LHCN-M2 (cell line): Measurements from ENCODE around the gene PDE6B. TPM values are rescaled to one million over a fixed set of nuclear protein-coding genes. Genes with fewer than 3 reads are reported as not detected.
"Not testable (repeated sequence)": the region's sequence is repeated elsewhere in the genome, so short reads cannot be mapped to it uniquely, and the experiment has no call there.

Experiments used
- DNase-seq: peaks from one replicate; pipeline ENCODE4 v3.0.0-alpha.2; 2012; ENCODE audit warnings: low read depth
- total RNA-seq: library from RNA; depleted of rRNA; stranded (reverse); fragments of >200 nt; gene quantifications from 2 replicates; pipeline ENCODE4 v1.2.3, GENCODE V29; 2014

The PDE6B gene
- total RNA-seq, 1 experiment from 2014 or later, result 0.29 TPM

DNA sequence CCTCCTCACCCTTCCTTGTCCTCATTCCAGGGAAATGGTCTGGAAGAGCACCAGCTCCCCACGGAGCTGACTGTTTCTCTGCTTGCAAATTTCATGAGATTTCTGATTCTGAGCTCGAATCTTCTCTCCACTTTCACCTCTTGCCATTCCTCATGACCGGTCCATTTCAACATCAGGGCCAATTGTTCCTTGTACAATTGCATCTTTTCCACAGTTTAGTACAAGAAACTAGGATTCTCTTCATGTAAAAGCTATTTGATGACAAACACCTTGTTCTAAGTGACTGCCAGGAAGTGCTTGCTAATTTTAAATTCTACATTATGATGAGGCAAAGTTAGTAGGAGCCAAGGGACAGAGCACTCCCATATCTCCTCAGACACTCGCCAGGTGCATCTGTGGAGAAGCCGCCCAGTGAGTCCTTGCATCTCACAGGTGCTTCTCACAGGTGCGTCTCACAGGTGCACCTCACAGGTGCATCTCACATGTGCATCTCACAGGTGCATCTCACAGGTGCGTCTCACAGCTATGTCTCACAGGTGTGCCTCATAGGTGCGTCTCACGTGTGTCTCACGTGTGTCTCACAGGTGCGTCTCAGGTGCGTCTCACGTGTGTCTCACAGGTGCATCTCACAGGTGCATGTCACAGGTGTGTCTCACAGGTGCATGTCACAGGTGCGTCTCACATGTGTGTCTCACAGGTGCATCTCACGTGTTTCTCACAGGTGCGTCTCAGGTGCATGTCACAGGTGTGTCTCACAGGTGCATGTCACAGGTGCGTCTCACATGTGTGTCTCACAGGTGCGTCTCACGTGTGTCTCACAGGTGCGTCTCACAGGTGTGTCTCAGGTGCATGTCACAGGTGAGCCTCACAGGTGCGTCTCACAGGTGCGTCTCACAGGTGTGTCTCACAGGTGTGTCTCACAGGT lies 3.0 kb upstream of the PDE6B start:
- DNase-seq, result no peak

DNA sequence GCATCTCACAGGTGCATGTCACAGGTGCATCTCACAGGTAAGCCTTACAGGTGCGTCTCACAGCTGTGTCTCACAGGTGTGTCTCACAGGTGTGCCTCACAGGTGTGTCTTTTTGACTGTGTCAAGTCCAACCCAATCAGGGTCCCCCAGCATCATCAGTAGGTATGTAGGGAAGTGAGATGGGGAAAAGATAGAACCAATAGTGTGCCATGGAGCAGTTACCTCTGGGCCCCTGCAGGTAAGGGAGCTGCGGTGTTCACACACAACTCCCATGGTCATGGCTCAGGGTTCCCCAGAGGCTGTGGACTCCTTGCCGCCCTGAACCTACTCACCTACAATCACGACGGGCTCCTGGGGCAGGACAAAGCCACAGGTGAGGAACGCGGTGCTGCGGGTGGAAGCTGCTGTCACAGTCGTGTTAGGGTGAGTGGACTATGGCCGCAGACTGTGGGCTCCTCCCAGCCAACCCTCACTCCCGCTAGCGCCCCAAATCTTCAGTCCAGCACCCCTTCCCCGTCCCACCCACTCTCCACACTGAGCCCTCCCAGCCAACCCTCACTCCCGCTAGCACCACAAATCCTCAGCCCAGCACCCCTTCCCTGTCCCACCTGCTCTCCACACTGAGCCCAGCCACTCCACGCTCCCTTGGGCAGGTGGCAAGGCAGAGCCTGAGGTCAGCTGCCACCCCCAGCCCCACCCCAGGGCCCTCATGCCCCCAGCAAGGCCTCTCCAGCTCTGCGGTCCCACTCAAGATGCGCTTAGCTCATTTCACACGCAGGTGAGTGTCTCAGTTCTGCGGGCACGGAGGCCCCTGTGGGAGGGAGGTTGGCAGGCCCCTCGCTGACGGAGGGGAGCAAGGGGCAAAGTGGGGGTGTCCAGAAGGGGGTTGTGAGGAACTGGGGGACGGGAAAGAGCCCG lies 2.1 kb upstream of the PDE6B start:
- no peak for DNase-seq

DNA sequence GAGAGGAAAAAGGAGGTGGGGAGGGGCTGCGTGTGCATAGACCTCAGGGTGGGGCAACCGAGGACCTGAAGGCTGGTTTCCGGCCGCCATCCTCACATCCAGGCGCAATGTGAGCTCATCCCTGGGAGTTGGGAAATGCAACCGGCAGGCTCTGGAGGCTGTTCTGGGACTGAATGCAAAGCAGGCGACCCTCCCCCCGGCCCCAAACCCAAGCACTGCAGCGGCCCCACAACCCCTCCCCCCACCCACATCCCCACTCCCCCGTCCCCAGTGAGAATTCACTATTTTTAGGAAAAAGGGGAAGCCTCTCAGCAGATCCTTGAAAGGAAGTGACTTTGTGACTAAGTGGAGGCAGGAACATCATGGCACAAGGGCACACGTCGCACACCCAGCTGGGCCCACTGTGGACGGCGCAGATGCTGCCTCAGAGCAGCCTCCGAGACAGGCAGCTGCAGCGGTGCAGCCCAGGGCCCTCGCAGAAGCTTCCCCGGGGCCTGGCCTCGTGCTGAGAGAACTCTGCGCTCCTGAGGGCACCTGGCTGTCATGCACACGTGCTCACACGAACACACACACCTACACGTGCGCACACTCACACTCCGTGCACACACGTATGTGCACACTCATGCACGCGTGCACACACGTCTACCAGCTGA lies 1.3 kb upstream of the PDE6B start:
- no peak for DNase-seq

DNA sequence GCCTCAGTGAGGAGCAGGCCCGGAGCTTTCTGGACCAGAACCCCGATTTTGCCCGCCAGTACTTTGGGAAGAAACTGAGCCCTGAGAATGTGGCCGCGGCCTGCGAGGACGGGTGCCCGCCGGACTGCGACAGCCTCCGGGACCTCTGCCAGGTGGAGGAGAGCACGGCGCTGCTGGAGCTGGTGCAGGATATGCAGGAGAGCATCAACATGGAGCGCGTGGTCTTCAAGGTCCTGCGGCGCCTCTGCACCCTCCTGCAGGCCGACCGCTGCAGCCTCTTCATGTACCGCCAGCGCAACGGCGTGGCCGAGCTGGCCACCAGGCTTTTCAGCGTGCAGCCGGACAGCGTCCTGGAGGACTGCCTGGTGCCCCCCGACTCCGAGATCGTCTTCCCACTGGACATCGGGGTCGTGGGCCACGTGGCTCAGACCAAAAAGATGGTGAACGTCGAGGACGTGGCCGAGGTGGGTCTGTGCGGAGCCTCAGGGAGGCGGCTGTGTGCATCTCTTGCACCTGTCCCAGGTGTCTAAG lies 323 bp downstream of the PDE6B start:
- no peak for DNase-seq

DNA sequence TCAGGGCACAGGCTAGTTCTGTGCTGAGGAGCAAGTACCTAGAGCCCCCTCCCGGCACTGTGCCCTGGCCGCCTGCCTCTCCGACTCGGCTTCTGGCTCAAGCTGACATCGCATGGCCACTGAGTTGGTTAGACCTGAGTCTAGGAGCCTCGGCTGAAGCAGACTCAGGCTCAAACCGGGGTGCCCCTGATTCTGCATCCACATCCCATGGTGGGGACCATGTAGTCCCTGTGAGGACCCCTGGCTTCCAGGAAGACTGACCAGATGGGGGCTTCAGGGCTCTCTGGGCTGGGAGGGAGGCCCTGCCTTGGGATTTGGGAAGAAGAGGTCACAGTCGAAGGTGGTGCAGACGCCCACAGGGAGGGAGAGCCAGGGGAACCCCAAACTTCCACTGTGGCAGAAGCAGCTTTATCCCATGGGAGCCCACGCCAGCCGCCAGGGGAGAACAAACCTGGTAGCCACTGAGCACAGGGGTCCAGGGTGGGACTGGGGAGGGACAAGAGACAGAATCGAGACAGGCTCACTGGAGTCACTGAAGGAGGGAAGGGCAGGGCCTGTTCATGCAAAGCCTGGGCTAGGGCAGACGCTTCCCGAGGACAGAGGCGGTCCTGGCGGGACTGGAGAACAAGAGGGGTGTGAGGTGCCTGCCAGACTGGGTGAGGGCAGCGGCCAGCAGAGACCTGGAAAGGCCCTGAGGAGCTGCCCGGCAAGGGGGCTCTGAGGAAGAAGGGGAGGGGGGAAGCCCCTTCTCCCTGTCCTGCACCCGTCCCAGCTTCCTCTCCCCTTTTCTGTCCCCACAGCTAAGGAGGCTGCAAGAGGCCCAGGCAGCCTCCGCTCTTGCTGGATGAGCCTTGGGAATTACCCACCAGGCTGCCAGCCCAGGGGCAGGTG lies 1.1 kb downstream of the PDE6B start:
- no peak for DNase-seq

DNA sequence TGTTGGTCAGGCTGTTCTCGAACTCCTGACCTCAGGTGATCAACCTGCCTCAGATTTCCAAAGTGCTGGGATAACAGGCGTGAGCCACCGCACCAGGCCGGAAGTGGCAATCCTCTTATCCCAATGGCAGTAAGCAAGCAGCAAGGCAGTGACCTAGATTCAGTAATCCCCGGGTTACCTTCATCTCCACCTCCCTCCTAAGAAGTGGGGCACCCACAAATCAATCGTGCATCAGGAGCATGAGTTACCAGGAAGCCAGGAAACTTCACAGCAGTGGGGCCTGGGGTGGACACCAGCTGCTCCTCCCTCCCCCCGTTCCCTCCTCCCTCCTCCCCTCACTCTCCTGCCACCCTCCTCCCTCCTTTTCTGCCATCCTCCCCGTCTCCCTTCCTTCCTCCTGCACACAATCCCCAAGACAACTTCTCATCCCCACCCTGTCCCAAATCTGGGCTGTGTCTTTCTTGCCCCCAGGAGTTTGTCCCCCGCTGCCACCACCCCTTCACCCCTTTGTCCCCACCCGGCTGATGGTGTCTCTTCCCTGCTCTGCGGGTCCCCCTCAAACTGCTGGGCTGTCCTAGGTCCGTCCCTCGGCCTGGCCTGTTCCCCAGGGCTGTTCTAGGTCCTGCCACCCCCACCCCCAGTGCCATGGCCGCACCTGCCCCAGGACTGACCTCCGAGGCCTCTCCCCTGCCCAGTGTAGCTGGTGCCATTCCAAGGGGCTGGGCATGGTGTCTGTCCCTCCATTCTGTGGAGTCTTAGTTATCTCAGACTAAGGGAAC lies 2.2 kb downstream of the PDE6B start:
- no peak for DNase-seq

DNA sequence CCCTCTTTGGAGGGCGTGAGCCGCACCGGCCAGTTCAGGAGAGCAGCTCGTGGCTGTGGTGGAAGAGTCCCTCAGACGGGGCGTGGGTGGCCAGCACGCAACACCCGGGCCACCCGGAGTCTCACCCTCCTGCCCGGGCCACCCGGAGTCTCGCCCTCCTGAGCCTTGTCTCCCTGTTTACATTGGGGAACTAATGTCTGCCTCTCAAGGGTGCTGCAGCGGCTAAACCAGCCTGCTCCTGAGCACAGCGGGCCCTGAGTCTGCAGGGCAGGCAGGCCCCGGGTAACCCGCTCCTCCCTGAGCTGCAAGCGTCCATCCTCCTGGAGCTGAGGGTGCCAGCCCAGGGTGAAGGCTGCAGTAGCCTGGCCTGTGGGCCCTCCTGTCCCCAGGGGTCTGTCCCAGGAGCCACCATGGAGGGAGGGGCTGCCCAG lies 3.0 kb downstream of the PDE6B start:
- DNase-seq, result no peak

DNA sequence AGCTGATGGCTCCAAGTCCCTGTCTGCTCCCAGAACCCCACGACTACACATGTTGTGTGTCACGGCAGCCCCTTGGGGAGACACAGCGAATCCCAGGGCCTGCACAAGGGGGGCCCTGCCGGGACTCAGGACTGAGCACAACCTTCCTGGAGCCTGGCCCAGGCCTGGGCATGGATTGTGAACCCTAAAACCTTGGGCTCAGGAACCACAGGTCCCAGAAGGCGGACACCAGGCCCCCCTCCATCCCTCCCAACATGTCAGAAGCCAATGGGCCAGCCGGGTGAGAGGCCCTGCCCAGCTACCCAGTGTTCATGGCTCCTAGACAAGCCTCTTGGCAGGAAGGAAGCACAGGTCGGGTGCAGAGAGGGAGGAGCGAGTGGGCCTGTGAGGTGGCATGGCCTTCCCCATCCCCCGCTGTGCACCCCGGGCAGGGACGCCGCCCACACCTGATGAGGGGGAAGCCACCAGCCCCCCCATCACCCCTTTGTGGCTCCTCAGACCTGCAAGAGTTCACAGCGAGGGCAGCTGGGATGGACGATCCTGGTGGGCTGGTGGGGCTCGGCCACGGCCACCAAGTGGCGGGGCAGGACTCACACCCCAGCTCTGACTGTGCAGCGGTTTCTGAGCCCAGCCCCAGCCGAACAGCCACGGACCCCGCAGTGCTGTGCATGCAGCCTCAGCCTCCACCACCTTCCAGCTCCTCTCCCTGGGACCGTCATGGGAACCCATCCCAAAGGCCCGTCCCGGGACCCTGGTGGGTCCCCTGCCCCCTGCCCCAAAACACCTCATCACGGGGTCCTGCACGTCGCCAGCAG lies 3.7 kb downstream of the PDE6B start:
- DNase-seq, result no peak

DNA sequence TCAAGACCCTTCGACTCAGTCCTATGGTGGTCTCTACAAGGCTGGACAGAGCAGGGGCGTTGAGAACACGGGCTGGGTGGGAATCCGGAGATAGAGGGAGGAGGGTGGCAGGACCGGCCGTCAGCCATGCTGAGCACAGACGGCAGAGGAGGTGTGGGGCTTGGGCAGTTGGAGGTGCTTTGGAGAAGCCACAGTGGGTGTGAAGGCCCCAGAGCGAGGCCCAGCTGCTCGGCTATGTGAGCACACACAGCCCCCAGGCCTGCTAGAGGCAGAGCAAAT lies 4.2 kb downstream of the PDE6B start:
- no peak for DNase-seq

DNA sequence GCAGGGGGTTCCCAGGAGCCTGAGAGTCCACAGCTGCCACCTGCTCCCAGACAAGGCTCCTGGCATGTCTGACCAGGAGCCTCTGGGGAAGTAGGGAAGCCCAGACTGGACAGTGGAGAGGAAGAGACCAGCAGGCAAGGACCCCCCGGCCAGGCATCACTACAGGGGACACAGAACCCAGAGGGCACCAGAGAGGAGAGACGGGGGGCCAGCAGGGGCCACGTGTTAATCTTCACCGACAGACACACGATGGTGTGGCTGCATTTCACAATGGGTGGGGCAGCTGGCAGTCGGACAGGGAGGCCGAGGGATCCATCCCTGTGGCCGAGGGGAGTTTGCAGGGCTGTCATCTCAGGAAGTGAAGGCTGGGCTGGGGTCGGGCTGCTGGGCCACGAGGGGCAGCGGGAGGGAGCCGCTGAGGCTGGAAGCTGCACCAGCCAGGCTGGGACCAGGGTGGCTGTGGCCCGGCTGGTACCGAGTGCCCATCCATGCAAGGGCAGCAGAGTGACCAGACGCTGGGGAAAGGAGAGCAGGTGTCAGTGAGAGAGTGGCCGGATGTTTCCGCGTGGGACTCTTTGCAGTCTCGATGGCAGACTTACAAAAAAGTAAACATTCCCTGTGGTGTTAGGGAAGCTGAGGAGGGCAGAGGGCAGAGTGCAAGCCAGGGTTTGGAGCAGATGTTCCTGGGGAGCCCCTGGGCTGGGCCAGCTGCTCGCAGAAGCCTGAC lies 4.7 kb downstream of the PDE6B start:
- no peak for DNase-seq

DNA sequence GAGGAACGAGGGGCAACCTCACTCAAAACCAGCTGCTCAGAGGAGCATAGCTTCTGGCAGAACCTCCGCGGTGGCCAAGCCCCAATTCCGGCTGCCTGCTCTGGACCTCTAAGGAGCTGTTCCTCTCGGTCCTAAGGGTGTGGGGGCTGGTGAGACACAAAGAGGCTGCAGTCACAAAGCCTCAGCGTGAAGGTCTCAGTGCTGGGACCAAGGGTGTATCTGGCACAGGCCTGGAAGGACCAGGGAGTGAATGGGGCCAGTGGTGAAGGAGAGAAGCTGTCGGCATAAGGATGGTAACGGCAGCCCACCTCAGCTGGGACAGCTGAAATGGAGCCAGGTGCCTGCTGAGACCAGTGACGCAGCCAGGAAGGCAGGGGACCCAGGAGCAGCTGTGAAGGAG lies 5.3 kb downstream of the PDE6B start:
- no peak for DNase-seq

DNA sequence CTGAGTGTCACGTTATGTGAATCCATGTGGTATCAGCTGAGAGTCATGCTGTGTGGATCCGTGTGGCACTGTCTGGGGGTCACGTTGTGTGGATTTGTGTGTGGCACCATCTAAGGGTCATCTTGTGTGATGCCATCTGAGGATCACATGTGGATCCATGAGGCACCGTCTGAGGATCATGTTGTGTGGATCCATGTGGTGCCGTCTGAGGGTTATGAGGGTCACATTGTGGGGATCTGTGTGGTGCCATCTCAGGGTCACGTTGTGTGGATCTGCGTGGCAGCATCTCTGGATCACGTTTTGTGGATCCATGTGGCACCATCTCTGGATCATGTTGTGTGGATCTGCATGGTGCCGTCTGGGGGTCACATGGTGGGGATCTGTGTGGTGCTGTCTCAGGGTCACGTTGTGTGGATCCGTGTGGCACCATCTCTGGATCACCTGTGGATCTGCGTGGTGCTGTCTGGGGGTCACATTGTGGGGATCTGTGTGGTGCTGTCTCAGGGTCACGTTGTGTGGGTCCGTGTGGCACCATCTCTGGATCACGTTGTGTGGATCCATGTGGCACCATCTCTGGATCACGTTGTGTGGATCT lies 6.9 kb downstream of the PDE6B start:
- DNase-seq, result no peak

DNA sequence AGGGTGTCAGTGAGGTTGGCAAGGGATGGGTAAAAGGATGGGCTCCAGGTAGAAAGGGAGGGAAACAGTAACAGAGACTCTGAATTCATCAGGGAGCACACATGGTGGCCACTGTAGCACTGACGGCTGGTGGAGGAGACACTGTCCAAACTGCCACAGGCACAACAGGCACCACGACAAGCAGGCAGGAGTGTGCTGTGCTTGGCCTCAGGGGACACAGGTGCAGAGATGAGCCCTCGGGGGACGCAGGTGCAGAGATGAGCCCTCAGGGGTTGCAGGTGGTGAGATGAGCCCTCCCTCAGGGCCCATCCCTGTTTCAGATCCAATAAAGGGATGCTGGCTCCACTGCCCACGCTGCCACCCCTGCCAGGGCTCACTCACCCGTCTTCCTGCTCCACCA lies 7.6 kb downstream of the PDE6B start:
- DNase-seq, result no peak

DNA sequence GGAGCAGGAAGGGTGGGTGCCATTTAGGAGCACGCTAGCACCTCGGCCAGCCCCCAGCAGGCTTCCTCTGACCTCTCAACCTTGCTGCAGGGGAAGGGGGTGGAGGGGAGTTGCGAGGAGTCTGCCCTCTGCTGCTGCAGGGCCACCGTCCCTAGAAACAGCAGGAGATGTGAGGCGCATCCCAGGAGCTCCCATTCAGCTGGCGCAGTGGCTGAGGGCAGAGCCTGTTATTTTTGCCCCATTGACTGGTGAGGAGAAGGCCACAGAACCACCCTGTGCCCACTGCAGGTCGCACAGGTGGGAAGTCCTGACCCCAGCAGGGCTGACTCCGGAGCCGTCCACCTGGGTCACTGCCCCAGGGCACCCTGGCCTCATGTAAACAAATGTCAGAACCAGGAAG lies 8.0 kb downstream of the PDE6B start:
- DNase-seq, result no peak

DNA sequence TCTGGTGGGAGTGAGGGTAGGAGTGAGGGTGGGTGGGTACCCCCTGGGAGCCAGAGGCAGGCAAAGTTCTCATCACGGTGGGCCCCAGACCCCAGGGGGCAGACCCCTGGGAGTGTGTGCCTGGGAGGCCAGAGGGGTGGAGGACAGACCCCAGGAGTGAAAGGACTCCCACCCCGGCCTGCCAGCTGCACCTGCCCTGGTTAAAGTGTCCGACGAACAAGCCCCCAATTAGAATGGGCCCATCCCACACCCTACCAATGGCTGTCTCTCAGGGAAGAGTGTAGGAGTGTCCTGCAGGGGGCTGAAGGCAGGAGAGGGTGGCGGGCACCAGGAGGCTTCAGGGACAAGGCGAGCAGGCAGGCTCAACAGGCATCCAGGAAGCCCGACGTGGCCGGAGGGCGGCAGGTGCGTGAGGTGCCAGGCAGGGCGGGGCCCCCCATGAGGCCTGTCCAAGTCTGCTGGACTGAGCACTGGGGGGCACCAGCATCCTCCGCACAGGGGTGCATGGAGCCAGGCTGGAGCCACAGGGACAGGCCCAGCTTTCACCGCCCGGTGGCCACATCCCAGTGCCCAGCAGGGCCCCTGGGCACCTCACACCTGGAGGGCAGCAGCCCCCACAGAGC lies 8.7 kb downstream of the PDE6B start:
- no peak for DNase-seq

DNA sequence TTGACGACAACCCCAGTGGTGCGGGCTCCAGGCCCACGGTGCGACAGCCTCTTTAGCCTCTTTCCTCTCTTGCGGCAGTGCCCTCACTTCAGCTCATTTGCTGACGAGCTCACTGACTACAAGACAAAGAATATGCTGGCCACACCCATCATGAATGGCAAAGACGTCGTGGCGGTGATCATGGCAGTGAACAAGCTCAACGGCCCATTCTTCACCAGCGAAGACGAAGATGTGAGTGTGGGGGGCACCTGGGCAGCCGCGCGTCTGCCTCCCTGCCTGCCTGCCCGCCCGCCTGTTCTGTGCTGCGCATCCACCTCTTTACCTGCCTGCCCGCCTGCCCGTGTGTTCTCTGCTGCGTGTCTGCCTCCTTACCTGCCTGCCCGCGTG lies 9.2 kb downstream of the PDE6B start:
- DNase-seq, result no peak

DNA sequence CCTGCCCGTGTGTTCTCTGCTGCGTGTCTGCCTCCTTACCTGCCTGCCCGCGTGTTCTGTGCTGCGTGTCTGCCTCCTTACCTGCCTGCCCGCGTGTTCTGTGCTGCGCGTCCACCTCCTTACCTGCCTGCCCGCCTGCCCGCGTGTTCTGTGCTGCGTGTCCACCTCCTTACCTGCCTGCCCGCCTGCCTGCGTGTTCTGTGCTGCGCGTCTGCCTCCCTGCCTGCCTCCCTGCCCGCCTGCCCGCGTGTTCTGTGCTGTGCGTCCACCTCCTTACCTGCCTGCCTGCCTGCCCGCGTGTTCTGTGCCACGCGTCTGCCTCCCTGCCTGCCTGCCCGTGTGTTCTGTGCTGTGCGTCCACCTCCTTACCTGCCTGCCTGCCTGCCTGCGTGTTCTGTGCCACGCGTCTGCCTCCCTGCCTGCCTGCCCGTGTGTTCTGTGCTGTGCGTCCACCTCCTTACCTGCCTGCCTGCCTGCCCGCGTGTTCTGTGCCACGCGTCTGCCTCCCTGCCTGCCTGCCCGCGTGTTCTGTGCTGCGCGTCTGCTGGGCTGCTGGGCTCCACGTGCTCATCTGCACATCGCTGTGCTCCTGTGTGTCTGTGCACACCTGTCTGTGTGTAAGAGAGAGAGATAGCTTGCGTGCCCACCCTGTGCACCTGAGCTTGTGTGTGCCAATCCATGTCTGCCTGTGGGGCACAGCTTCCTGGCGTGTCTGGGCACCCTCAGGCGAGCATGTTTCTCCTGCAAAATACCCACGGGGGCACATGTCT lies 9.9 kb downstream of the PDE6B start:
- DNase-seq, result not testable (repeated sequence)
